ENCODE data around the gene NARS2.
"Not testable (repeated sequence)": the region's sequence is repeated elsewhere in the genome, so short reads cannot be mapped to it uniquely, and the experiment has no call there.

Gene NARS2

GRCh38 chr11:78514922-78515502 is 59.7 kb downstream of the NARS2 start:
- Mint-ChIP-seq H3K27ac (no peak overlapping the region), H3K9me3 (peaks cover 8% of the 10 kb centered on the region), H3K36me3 (ENCODE audit: low read depth) (peaks cover 25% of the 10 kb centered on the region), H3K4me1 (ENCODE audit: low read depth) (peaks cover 3% of the 10 kb centered on the region), H3K4me3 (no peak overlapping the region), H3K27me3 (ENCODE audit: low read depth) (no peaks in the 10 kb centered on the region)
- DNase-seq (ENCODE audit: low spot score): no peak

- DNase-seq (ENCODE audit: low spot score); H3K27ac Mint-ChIP-seq; H3K27me3 Mint-ChIP-seq (ENCODE audit: low read depth); H3K4me3 Mint-ChIP-seq; H3K4me1 Mint-ChIP-seq (ENCODE audit: low read depth): not testable (repeated sequence)
- Mint-ChIP-seq H3K36me3 (ENCODE audit: low read depth) (peaks cover 33% of the 10 kb centered on the region), H3K9me3 (peaks cover 10% of the 10 kb centered on the region)
Measured at GRCh38 chr11:78513085-78513484, 61.6 kb downstream of the NARS2 start.

- peaks cover 10% of the 10 kb centered on the region for H3K9me3 Mint-ChIP-seq
Measured at GRCh38 chr11:78510597-78510996, 64.1 kb downstream of the NARS2 start.

GRCh38 chr11:78510025-78510596 is 64.6 kb downstream of the NARS2 start:
- DNase-seq (ENCODE audit: low spot score): no peak
- Mint-ChIP-seq H3K9me3 (peaks cover 10% of the 10 kb centered on the region), H3K4me1 (ENCODE audit: low read depth) (peaks cover 10% of the 10 kb centered on the region), H3K4me3 (no peak overlapping the region), H3K36me3 (ENCODE audit: low read depth) (peaks cover 39% of the 10 kb centered on the region), H3K27ac (no peak overlapping the region), H3K27me3 (ENCODE audit: low read depth) (no peaks in the 10 kb centered on the region)

More at GRCh38 chr11:78510597-78510996, 64.1 kb downstream of the NARS2 start:
- Mint-ChIP-seq H3K4me1 (ENCODE audit: low read depth) (peaks cover 7% of the 10 kb centered on the region), H3K4me3 (no peak overlapping the region), H3K36me3 (ENCODE audit: low read depth) (peaks cover 37% of the 10 kb centered on the region), H3K27me3 (ENCODE audit: low read depth) (no peaks in the 10 kb centered on the region), H3K27ac (no peak overlapping the region)
- DNase-seq (ENCODE audit: low spot score): no peak

GRCh38 chr11:78504708-78505107 is 70.0 kb downstream of the NARS2 start:
- Mint-ChIP-seq H3K27ac (no peak overlapping the region), H3K36me3 (ENCODE audit: low read depth) (peaks cover 17% of the 10 kb centered on the region)
- DNase-seq (ENCODE audit: low spot score): no peak

GRCh38 chr11:78504181-78504580 is 70.5 kb downstream of the NARS2 start:
- Mint-ChIP-seq H3K27me3 (ENCODE audit: low read depth) (no peaks in the 10 kb centered on the region), H3K27ac (no peak overlapping the region), H3K4me3 (no peak overlapping the region), H3K9me3 (no peaks in the 10 kb centered on the region), H3K36me3 (ENCODE audit: low read depth) (peaks cover 15% of the 10 kb centered on the region), H3K4me1 (ENCODE audit: low read depth) (peaks cover 27% of the 10 kb centered on the region)
- no peak for DNase-seq (ENCODE audit: low spot score)

More at GRCh38 chr11:78504708-78505107, 70.0 kb downstream of the NARS2 start:
- no peaks in the 10 kb centered on the region for H3K9me3 Mint-ChIP-seq
- H3K4me1 Mint-ChIP-seq (ENCODE audit: low read depth): peaks cover 27% of the 10 kb centered on the region
- no peaks in the 10 kb centered on the region for H3K27me3 Mint-ChIP-seq (ENCODE audit: low read depth)
- H3K4me3 Mint-ChIP-seq: no peak overlapping the region

- H3K36me3 Mint-ChIP-seq (ENCODE audit: low read depth): peaks cover 7% of the 10 kb centered on the region
- H3K27me3 Mint-ChIP-seq (ENCODE audit: low read depth): no peaks in the 10 kb centered on the region
- H3K4me3 Mint-ChIP-seq: no peak overlapping the region
- H3K9me3 Mint-ChIP-seq: no peaks in the 10 kb centered on the region
- no peak overlapping the region for H3K27ac Mint-ChIP-seq
- no peak for DNase-seq (ENCODE audit: low spot score)
- H3K4me1 Mint-ChIP-seq (ENCODE audit: low read depth): peaks cover 20% of the 10 kb centered on the region
Measured at GRCh38 chr11:78499971-78500370, 74.7 kb downstream of the NARS2 start.

- no peak overlapping the region for H3K4me3 Mint-ChIP-seq
- H3K27me3 Mint-ChIP-seq (ENCODE audit: low read depth): no peaks in the 10 kb centered on the region
- H3K27ac Mint-ChIP-seq: no peak overlapping the region
- H3K4me1 Mint-ChIP-seq (ENCODE audit: low read depth): peaks cover 7% of the 10 kb centered on the region
- no peaks in the 10 kb centered on the region for H3K9me3 Mint-ChIP-seq
- peaks cover 9% of the 10 kb centered on the region for H3K36me3 Mint-ChIP-seq (ENCODE audit: low read depth)
- DNase-seq (ENCODE audit: low spot score): no peak
Measured at GRCh38 chr11:78497293-78497692, 77.4 kb downstream of the NARS2 start.

- Mint-ChIP-seq H3K36me3 (ENCODE audit: low read depth) (peaks cover 22% of the 10 kb centered on the region), H3K27me3 (ENCODE audit: low read depth) (no peaks in the 10 kb centered on the region), H3K4me1 (ENCODE audit: low read depth) (no peaks in the 10 kb centered on the region), H3K27ac (no peak overlapping the region), H3K9me3 (no peaks in the 10 kb centered on the region), H3K4me3 (no peak overlapping the region)
- no peak for DNase-seq (ENCODE audit: low spot score)
Measured at GRCh38 chr11:78493413-78493975, 81.2 kb downstream of the NARS2 start.

- Mint-ChIP-seq H3K36me3 (ENCODE audit: low read depth) (peaks cover 27% of the 10 kb centered on the region), H3K9me3 (no peaks in the 10 kb centered on the region), H3K4me1 (ENCODE audit: low read depth) (no peaks in the 10 kb centered on the region), H3K27ac (no peak overlapping the region), H3K27me3 (ENCODE audit: low read depth) (no peaks in the 10 kb centered on the region), H3K4me3 (no peak overlapping the region)
- no peak for DNase-seq (ENCODE audit: low spot score)
Measured at GRCh38 chr11:78492973-78493372, 81.7 kb downstream of the NARS2 start.

- Mint-ChIP-seq H3K36me3 (ENCODE audit: low read depth) (peaks cover 48% of the 10 kb centered on the region), H3K4me1 (ENCODE audit: low read depth) (peaks cover 4% of the 10 kb centered on the region), H3K27me3 (ENCODE audit: low read depth) (no peaks in the 10 kb centered on the region), H3K4me3 (no peak overlapping the region), H3K27ac (no peak overlapping the region), H3K9me3 (peaks cover 2% of the 10 kb centered on the region)
- DNase-seq (ENCODE audit: low spot score): no peak
Measured at GRCh38 chr11:78489184-78489583, 85.5 kb downstream of the NARS2 start.

GRCh38 chr11:78478536-78478935 is 96.1 kb downstream of the NARS2 start:
- Mint-ChIP-seq H3K27ac (no peak overlapping the region), H3K9me3 (peaks cover 2% of the 10 kb centered on the region), H3K4me1 (ENCODE audit: low read depth) (peaks cover 4% of the 10 kb centered on the region), H3K27me3 (ENCODE audit: low read depth) (no peaks in the 10 kb centered on the region), H3K4me3 (no peak overlapping the region), H3K36me3 (ENCODE audit: low read depth) (peaks cover 36% of the 10 kb centered on the region)
- DNase-seq (ENCODE audit: low spot score): no peak

GRCh38 chr11:78476066-78476465 is 98.6 kb downstream of the NARS2 start:
- Mint-ChIP-seq H3K4me3 (no peak overlapping the region), H3K27ac (no peak overlapping the region), H3K9me3 (no peaks in the 10 kb centered on the region), H3K4me1 (ENCODE audit: low read depth) (peaks cover 2% of the 10 kb centered on the region), H3K36me3 (ENCODE audit: low read depth) (peaks cover 36% of the 10 kb centered on the region), H3K27me3 (ENCODE audit: low read depth) (no peaks in the 10 kb centered on the region)
- DNase-seq (ENCODE audit: low spot score): no peak

- Mint-ChIP-seq H3K4me1 (ENCODE audit: low read depth) (peaks cover 7% of the 10 kb centered on the region), H3K9me3 (no peaks in the 10 kb centered on the region), H3K4me3 (no peak overlapping the region), H3K27me3 (ENCODE audit: low read depth) (no peaks in the 10 kb centered on the region), H3K36me3 (ENCODE audit: low read depth) (peaks cover 36% of the 10 kb centered on the region), H3K27ac (no peak overlapping the region)
- no peak for DNase-seq (ENCODE audit: low spot score)
Measured at GRCh38 chr11:78474451-78474850, 100.2 kb downstream of the NARS2 start.
